GM18505 (cell line): ENCODE results near the gene EEF1E1.

Source experiments
- ATAC-seq: cut with Tn5 transposase; IDR thresholded peaks from one replicate; pipeline ENCODE4 v1.9.1; 2021; ENCODE audit not compliant: unreplicated experiment
- POLR2A ChIP-seq: IDR thresholded peaks from 4 replicates; pipeline ENCODE4 v1.6.1; 2011; ENCODE audit warnings: borderline replicate concordance; ENCODE audit not compliant: insufficient read depth, insufficient read length; ENCODE audit errors: extremely low read depth

Gene EEF1E1

DNA sequence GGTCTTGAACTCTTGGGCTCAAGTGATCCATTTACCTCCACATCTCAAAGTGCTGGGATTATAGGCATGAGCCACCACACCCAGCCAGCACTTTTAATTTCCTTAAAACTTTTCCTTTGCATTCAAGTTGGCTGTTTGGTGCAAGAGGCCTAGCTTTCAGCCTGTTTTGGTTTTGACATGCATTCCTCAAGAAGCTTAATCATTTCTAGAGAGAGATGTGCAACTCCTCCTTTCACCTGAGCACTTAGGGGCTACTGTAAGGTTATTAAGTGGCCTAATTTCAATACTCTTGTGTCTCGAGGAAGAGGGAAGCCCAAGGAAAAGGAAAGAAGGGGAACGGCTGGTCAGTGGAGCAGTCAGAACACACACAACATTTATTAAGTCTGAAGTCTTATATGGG lies 24.4 kb downstream of the EEF1E1 start:
- TF ChIP-seq POLR2A, result no peak
- ATAC-seq, result no peak

- no peak for TF ChIP-seq POLR2A
- ATAC-seq, result no peak
These were observed 26.6 kb downstream of the EEF1E1 start for GRCh38 chr6:8075704-8076103.

- TF ChIP-seq POLR2A, result no peak
- no peak for ATAC-seq
These were observed 27.2 kb downstream of the EEF1E1 start for GRCh38 chr6:8075185-8075584.

GRCh38 chr6:8074213-8074612 lies 28.1 kb downstream of the EEF1E1 start:
- no peak for TF ChIP-seq POLR2A
- ATAC-seq, result no peak

GRCh38 chr6:8073758-8074157 lies 28.6 kb downstream of the EEF1E1 start:
- ATAC-seq, result no peak
- no peak for TF ChIP-seq POLR2A

- no peak for ATAC-seq
- TF ChIP-seq POLR2A, result no peak
These were observed 31.6 kb downstream of the EEF1E1 start for GRCh38 chr6:8070718-8071117.

- TF ChIP-seq POLR2A, result no peak
- no peak for ATAC-seq
These were observed 32.6 kb downstream of the EEF1E1 start for GRCh38 chr6:8069631-8070284.

DNA sequence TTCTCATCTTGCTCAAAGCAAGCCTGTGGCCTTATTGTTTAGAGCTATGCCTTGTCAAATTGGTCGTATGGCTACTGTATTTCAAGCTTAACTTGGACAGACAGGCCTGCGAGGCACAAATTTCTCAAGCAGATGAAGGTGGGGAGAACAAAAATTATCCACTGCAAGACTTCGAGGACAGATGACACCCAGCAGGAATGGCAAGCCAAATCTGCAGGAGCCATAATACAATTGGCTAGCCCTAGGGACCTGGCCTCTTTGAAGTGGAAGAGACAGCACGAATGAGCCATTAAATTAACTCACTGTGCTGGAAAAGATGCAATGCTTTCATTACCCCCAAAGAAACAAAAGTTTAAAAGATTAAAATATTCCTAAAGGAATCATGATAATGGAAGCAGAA lies 33.2 kb downstream of the EEF1E1 start:
- no peak for ATAC-seq
- no peak for TF ChIP-seq POLR2A

DNA sequence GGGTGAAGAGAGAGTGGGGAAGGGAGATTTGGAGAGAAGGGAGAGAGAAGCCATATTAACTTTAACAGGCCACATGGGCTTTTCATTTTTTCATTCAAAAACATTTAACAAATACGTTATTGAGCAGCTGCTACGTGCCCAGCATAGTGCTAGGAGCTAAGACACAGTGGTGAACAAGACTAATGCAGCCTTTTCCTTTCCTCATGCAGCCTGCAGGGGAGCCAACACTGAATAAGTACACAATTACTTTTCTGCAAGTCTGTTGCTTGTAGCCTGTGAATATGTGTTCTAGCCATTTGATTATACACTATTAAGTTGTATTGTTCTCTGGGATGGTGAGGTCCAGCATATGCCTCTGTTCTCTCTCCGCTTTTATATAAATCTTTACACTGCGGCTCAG lies 36.2 kb downstream of the EEF1E1 start:
- ATAC-seq, result no peak
- TF ChIP-seq POLR2A, result no peak

DNA sequence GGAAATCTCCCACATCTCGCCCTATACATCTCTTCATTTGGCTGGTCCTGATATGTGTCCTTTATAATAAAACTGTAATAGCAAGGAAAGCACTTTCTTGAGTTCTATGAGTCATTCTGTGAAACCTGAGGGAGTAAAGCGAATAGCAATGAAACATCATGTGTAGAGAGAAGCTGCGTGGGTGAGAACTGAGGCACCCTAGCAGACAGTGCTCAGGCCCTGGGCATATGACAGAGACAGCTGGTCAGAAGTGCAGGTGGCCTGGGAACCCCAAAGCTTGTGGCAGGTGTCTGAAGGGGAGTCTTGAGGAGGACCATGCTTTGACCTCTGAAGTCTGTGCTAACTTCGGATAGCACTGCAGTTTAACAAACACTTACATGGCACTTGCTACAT lies 36.8 kb downstream of the EEF1E1 start:
- peak; percentile 28 for TF ChIP-seq POLR2A
- peak; percentile 41 for ATAC-seq

GRCh38 chr6:8064638-8065518 lies 37.5 kb downstream of the EEF1E1 start:
- peak; percentile 52 for TF ChIP-seq POLR2A
- no peak for ATAC-seq

- peak; percentile 91 for ATAC-seq
- TF ChIP-seq POLR2A, result peak; percentile 70
These were observed 38.3 kb downstream of the EEF1E1 start, which contains the start of gene BLOC1S5 for GRCh38 chr6:8063761-8064637. Gene BLOC1S5, minus strand, starts transcription at chr6:8064389. Its CDS starts 13 bp downstream, at chr6:8064376.

- TF ChIP-seq POLR2A, result no peak
- no peak for ATAC-seq
These were observed 40.6 kb downstream of the EEF1E1 start for GRCh38 chr6:8061736-8062135.
